ENCODE data around the gene PTPRF. TPM values are rescaled to one million over a fixed set of nuclear protein-coding genes. Genes with fewer than 3 reads are reported as not detected.

PTPRF gene
- polyA plus RNA-seq, 4 donors = 194 to 244 (median 205) TPM

DNA sequence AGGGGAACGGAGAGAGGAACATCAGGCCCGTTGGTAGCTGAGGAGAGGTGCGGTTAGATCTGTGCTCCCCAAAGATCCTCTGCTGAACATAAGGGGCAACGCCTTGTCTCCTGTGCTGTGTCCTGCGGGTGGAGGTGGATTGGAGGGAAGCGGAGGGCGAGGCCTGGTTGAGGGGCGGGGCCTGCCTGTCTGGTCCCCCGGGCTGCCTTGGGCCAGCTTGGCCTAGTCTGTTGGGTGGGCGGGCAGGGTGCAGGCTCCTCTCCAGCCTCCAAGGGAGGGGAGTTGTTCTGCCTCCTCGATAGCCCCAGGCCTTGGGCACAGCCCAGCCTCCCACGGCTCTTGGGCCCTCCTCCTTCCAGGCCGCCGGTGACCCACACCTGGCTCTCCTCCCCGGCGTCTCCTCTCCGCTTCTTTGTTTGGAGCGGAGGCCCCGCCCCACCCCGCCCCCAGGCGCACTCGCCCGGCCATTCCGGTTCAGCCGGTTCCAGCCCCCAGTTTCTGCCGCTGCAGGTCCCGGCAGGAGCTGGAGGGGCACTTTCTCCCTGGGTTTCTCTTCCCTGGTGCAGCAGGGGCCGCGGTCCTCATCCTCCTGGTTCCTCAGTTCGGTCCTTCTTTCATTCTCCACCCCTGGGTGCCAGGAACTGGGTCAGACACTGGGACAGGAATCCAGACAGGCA lies 19.4 kb downstream of the PTPRF start:
- peak in 1 of 4 donors; percentile 61 for DNase-seq (ENCODE audit: low read depth in 4 of 4, low spot score in 2 of 4)

DNA sequence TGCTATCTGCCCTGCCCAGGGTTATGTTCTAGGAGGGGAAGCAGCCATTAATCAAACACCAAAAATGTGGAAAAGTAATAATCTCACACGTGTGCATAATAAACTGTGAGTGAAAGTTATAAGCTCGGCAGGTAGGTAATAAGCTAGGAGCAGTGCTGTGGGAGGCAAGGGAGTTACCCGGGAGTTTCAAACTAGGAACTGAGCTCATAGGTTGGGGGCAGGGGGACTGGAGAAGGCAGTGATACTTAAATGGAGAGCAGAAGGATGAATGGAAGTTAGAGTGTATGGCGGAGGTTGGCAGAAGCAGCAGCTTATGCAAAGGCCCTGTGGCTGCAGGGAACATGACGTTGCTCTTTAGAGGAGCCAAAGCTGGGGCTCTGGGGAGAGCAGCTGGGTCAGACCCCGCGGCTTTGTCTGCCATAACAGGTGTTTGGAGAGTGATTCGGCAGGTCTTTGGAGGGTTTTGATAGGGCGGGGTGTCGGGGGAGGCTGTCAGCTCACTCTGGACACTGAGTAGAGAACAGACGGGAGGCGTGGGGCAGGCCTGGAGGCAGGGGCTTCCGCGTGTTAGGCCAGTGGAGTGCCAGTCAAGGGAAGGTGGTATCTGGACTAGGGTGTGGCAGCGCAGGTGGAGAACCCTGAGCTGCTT lies 20.0 kb downstream of the PTPRF start:
- no peak for DNase-seq (ENCODE audit: low read depth in 4 of 4, low spot score in 2 of 4)

DNA sequence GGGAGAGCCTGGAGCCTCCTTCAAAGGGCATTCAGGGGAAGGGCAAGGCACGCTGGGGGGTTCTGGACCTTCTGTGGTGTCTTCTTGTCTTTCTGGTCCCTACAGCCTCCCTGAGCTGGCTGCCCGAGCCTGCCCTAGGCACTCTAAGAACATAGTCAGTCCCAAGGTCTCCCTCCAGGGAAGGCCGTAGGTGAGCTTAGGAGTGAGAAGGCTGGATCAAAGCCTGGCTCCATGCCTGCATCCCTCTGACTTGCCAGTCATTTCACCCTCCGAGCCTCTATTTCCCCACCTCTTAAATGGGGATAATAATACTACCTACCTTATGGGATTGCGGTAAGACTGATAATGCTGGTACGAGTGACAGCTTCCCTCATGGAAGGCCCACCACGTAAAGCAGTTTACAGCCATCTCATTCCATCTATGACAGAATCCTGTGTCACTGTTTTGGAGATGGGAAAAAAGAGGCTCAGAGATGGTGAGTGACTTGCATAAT lies 20.8 kb downstream of the PTPRF start:
- DNase-seq (ENCODE audit: low read depth in 4 of 4, low spot score in 2 of 4) = no peak

DNA sequence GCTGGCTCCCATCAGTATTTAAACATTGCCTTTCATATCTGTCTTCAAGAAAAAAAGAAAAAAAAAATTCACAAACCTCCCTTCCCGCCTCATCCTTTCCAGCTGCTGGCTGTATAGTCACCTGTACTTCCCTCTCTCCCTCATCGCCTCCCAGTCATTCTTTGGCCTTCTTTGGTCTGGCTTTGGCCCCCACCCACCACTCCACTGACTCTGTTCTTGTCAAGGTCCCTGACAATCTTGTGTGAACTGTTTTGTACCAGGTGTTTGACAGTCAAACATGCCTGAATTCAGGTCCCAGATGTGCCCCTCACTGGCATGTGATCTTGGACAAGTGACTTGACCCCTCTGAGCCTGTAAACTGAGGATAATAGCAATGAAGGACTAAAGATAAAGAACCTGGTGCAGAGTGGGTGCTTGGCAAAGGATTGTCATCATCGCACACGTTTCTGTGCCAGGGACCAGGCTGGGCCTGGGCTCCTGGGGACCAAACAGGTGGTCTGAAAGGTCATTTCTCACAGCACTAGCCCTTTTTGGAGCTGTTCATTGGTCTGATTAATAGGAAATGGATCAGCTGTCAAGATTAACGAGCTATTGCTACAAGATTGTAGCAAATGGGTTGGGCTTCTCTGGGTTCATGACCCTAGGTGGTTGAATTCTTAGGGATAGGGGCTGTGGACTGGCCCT lies 21.5 kb downstream of the PTPRF start:
- DNase-seq (ENCODE audit: low read depth in 4 of 4, low spot score in 2 of 4) = no peak

DNA sequence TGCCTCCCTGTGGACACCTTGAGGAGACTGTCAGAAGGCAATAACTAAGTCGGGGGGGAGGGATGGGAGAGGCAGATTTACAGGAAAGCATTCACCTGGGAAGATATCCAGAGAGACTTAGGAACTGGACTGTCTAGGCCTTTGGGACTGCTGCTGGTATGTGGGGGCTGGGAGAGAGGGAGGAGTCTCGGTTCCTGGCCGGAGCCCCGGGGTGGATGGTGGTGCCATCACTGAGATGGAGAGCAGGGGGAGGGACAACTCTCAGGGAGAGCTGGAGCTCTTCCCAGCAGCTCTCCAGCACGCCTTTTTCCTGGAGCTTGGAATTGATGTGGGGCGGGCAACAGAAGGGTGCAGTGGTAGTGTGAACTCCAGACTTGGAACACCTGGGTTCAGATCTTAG lies 22.1 kb downstream of the PTPRF start:
- DNase-seq (ENCODE audit: low read depth in 4 of 4, low spot score in 2 of 4) = no peak

DNA sequence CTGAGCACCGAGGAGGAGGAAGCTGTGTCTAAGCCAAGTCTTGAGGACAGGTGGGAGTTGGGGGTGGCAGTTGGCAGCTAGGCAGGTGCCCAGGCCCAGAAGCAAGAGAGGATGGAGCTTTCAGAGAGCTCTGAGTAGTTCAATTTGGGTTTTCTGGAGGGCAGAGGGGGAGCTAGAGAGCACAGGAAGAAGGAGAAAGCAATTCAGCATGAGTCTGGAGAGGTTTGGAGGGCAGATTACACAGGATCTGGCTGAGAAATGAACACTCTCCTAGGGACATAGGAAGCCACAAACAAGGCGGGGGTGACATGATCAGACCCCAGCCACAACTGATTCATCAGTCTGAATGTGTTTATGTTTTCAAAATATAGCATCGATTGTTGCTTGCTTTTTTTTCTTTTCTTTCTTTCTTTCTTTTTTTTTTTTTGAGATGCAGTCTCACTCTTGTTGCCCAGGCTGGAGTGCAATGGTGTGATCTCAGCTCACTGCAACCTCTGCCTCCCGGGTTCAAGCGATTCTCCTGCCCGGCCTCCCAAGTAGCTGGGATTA lies 23.8 kb downstream of the PTPRF start:
- DNase-seq (ENCODE audit: low read depth in 4 of 4, low spot score in 2 of 4) = no peak

DNA sequence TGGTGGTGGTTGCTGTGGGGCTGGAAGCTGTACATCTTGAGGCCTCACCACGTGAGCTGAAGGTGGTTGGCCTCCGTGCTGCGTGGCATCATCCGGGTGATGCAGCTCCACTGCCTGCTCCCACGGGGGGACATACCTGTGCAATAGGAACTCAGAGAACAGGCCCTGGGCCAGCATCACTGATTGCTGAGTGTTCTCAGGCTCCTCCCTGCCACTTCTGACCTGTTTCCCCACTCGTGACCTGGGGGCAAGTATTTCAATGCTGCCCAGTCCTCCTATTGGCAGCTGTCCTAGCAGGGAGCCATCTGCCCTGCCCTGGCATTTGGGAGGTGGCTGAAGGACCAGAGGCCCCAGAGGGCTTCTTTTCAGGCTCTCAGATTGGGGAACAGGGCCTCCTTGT lies 26.1 kb downstream of the PTPRF start:
- DNase-seq (ENCODE audit: low read depth in 4 of 4, low spot score in 2 of 4) = no peak

DNA sequence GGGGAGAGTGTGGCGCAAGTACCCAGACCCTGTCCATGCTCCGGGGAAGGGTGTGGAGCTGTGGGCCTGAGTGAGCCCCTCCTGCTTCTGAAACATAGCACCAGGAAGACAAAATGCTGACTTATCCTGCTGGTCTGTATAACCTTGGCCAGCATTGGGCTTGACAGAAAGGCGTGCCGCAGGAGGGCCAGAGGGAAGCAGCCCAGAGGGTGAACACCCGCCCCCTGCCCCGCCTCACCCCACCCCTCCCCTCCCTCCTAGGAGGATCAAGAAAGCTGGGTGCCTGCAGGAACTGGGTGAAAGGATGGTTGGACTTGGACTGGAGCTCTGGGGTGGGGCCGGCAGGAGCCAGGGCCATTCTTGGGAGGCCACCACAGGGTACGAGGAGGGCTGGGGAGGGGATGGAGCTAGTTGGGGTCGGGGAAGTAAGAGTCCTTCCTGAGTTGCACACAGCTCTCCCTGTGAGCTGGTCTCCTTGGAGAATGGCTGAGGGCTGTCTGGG lies 27.1 kb downstream of the PTPRF start:
- DNase-seq (ENCODE audit: low read depth in 4 of 4, low spot score in 2 of 4) = no peak

DNA sequence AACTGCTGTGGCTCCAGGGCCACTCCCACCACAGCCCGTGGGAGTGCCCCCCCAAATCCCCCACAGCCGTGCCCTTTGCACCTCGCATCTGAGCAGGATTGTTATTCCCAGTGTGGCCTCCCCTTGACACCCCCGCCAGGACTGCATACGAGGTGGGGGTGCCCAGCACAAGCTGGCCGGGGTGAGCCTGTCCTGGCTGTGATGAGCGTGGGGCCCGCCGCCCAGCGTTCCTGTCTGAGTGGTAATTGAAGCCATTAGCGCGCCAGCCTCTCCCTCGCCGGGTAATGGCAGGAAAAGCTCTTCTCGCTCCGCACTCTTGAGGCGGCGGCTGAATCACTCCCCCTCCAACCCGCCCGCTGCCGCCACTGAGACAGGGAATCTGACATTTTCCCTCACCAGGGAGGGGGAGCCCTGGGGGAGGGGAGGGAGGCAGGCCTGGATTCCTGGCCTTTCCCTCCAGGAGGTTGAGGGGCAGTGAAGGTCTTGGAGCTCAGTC lies 27.7 kb downstream of the PTPRF start:
- DNase-seq (ENCODE audit: low read depth in 4 of 4, low spot score in 2 of 4) = no peak

DNA sequence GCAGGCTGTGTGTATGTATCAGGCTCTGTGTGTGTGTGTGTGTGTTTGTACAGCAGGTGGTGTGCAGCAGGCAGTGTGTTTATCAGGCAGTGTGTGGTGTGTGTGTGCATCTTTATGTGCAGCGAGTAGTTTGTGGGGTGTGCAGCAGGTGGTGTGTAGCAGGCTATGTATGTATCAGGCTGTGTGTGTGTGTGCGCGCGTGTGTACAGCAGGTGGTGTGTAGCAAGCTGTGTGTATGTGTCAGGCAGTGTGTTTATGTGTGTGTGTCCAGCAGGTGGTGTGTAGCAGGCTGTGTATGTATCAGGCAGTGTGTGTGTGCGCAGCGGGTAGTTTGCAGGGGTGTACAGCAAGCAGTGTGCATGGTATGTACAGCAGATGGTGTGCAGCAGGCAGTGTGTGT lies 29.0 kb downstream of the PTPRF start:
- no peak for DNase-seq (ENCODE audit: low read depth in 4 of 4, low spot score in 2 of 4)

DNA sequence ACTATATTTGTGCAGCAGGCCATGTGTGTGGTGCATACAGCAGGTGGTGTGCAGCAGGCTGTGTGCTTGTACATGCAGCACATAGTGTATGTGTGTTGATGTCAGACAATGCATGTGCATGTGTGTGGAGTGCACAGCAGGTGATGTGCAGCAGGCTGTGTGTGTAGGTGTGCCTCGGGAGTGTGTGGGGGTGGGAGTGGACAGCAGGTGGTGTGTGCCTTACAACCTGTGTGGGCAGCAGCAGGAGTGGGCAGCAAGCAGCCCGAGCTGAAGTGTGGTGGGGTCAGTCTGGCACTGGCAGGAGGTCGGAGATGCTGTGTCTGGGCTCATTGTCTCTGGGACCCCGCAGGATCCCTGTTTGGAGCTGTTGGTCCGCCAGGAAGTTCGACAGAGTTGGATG lies 29.6 kb downstream of the PTPRF start:
- no peak for DNase-seq (ENCODE audit: low read depth in 4 of 4, low spot score in 2 of 4)

DNA sequence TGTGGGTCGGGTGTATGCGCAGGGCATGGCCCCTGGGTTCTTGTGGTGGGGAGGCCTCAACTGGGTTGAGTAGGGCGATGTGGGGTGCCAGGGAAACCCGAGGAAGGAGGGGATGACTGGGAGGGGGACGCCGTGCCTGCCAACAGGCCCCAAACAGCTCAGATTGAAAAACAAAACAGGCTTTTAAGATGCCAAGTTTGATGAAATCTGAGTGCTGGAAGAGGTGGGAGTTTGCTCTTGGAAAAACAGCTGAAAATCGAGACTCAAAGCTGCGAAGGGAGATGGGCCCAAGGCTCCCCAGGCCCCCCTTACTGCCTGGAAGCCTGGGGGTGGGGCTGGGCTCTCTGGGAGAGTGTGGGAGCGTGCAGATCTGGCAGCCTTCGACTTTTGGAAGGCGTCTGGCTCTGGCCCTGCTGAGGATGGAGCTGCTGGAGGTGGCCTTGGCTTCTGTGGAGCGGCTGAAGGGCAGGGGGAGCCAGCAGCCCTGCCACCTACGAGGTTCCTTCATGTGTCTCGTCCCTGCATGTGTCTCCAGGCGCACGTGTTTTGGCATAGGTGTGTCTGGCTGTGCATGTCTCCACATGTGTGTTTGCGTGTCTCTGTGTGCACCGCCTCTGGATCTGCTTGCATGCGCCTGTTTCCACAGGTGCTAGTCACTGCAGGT lies 33.3 kb downstream of the PTPRF start:
- DNase-seq (ENCODE audit: low read depth in 4 of 4, low spot score in 2 of 4) = peak in 2 of 4 donors; percentile 67 to 72

DNA sequence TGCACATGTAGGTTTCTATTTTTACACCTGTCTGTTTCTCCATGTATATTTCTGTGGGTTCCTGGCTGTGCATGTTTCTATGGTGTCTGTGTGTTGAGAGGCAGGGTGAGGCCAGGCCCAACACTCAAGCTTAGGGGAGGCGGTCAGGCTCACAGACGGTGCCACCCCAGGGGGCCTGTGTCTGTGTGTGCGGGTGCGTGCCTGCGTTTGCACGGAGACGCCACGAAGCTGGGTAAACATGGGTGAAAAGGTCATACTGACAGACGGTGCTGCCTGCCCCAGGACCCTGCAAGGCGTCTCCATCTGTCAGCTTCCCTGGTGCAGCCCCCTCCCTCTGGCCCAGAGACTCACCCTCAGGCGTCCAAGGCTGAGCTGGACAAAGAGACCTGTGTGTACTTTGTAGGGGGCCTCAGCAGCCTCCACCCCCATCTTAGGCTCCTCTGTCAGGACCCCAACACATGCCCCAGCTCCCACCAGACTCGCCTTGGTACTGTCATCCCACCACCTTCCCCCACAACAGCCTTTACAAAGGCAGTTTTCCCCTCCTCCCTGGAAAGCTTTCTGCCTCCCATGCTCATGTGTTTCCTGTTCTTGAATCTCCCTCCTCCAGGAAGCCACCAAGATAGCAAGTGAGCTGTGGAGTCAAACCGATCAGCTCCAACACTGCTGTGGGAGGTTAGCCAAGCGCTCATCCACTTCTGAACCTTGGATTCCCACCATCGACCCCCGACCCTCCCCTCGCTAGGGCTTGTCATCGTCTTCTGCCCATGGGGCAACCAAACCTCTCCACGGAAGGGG lies 34.1 kb downstream of the PTPRF start:
- DNase-seq (ENCODE audit: low read depth in 4 of 4, low spot score in 2 of 4) = no peak

DNA sequence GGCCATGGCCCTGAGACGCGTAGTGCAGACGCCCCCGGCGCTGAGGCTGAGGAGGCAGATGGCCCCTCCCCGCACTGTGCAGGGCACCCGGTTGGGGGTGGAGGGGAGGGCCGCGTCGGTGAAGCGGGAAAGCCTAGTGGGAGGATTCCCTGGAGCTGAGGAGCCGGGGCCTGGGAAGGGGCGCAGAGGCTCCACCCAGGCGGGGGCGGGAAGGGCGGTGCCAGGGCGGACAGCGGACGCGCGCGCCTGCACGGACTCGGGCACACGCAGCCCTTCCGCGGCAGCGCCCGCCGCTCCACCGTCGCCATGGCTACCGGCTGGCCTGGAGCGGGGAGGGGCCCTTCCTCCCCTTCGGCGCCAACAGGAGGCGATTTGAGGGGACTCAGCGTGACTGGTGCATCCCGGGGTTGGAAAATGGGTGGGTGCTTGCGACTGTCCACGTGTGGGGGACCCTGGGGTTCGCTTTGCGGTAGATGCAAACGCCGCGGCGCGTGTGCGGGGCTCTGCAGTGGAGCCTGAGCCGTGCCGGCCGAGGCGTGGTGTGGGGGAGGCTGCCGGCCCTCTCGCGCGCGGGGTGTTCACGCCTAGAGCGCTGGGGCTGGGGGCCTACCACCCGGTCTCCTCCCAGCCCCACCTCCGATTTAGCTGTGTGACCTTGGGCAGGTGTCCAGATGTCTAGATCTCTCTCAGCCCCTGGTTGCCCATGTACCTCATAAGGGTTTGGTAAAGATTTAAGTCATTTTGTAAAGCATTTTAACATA lies 35.1 kb downstream of the PTPRF start:
- DNase-seq (ENCODE audit: low read depth in 4 of 4, low spot score in 2 of 4) = peak in 1 of 4 donors; percentile 61

DNA sequence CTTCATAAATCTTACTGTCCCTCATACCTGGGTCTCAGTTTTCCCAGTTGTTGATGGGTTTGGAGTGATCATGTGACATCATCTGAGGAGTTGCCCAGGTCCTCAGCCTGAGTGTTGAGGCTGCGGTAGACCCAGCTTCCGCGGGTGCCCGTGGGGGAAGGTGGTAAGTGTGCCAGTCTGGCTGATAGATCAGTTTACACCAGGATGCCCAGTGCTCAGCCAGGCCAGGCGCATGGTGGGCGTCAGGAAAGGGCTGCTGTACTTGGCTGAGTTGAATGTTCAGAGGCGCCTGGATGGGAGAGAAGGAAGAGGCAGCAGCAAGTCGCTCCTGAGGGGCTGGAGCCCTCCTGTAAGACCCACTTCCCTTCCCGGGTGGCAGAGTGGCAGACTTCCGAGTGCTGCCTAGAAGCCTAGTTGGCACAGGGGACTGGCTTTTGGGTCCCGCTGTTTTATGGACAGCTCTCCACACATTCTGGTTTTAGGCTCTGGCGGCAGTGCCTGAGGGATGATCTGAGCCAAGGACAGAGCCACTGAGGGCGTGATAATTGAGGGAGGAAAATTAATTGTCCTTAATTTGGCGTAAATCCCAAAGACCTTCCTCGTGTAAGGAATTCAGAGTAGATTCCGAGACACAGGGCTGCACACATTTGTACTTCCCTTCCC lies 35.8 kb downstream of the PTPRF start:
- DNase-seq (ENCODE audit: low read depth in 4 of 4, low spot score in 2 of 4) = no peak

DNA sequence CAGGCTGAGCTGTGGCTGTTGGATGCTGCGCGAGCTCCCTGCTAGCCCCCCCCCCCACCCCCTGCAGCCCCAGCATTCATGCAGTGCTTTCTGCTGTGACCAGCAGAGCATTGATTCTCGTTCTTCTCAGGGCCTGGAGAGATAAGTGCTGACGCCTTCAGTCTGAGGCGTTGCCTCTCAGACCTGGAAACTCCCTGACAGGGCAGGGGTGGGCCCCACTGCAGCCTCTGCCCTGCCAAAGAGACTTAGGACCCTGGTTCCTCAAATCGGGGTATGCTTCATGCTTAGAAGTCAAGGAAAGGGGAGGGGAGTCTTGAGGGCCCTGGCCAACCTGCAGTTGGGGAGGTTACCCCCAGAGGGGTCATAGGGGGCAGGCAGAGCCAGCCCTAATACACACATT lies 38.5 kb downstream of the PTPRF start:
- DNase-seq (ENCODE audit: low read depth in 4 of 4, low spot score in 2 of 4) = no peak

DNA sequence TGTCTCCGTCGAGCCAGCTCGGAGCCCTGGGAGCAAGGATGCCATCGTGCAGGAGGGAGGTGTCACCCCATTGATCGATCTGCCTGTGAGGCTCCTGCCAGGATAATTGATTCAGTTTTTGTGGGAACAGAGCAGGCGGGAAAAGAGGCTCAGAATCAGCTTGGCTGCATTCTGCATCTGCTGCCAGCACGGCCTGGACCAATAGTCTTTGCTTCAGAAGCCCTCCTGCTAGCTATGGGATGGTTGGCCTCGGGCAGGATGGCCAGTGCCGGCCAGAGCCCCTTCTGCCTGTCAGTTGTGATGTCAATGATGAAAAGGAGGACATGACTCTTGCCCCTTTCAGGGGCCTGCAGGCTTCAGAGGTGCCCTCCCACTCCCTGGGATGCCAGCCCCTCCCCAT lies 39.6 kb downstream of the PTPRF start:
- DNase-seq (ENCODE audit: low read depth in 4 of 4, low spot score in 2 of 4) = no peak

DNA sequence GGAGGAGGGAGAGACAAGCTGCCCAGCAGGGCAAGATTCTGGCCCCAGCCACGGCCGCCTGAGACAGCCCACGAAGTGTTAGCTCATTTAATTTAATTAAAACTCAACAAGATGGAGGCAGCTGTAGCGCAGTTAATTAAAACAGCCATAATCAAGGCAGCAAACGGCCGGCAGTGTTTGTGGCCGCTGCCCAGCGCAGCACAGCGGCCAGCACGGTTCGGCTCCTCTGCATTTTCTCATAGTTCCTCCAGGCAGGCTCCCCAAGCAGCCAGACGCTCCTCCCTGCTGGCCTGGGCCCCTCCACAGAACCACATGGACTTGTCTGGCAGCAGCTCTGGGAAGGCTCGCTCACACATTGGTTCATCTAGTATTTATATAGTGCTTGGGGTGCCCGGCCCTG lies 40.0 kb downstream of the PTPRF start:
- no peak for DNase-seq (ENCODE audit: low read depth in 4 of 4, low spot score in 2 of 4)

DNA sequence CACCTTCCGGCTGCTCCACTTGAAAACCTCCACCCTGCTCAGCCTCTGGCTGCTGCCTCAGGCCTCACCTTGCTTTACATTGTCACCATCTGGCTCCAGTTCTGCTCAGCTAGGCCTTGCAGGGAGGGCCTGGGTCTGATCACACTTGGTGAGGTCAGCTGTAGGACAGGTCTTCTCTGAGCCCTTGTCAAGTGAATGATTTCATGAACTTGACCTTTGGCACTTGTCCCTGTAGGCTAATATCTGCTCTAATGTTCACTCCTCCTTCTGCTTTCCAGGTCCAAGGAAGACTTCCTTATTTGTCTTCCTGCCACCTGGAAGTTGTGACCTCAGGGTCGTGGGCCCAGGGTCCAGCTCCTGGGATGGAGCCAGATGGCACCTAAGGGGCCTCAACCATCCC lies 41.4 kb downstream of the PTPRF start:
- no peak for DNase-seq (ENCODE audit: low read depth in 4 of 4, low spot score in 2 of 4)
